HG03565 (cell line): ENCODE data around the gene FGGY.

Experiments
- ATAC-seq: cut with Tn5 transposase; IDR thresholded peaks from one replicate; pipeline ENCODE4 v1.9.1; 2021; ENCODE audit warnings: mild to moderate bottlenecking, moderate library complexity; ENCODE audit not compliant: unreplicated experiment

The FGGY gene

GRCh38 chr1:59670662-59671061 lies 373.8 kb downstream of the FGGY start:
- ATAC-seq = no peak

DNA sequence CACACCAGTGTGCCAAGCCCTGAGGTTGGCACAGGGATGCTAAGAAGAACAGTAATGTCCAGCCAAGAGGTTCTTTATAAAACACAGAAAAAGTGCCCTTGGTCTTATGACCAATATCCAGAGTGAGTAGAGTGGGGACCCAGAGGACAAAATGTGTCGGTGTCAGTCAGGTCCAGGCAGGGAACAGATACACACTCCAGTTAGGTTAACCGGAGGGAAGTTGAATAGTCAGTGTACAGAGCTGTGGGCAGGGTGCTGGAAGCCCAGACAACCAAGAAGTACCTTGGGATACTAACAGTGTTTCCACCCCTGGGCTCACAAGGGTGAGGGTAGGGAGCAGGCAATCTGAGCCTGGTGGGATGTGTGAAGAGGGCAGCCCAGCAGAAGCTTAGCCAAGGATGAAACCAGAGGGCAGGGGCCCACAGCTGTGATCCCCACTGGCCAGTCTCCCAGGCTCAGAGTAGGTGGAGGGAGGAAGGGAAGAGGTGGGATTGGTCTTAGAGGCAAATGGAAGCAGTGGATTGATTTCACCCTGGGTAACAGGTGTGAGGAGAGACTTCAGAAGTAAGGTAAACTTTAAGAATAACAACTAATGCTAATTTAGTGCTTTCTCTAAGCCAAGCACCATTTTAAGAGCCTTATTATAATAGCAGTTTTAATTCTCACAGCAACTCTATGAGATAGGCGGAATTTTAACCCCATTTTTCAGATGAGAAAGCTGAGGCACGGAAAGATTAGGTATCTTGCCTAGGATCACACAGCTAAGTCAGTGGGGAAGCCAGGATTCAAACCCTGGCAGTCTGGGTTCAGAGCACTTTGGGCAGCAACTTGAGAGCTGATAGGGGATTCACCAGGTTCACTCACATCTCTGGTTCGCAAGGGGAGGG lies 374.4 kb downstream of the FGGY start:
- no peak for ATAC-seq

DNA sequence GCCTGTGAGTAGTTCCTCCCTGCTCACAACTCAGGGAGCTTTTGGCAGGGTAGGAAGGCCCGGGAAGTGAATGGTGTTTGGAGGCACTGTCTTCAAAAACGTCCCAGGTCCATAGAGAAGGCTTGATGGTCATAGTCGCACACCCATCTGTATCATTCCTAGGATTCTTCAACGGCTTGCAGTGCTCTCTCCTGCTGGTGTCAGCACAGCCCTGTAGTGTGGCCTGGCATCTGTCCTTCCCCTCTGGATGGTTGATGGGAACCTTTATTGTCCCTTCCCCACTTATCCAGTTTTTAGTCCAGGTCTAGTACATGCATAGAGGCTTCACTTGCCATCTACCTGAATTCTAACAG lies 375.0 kb downstream of the FGGY start:
- ATAC-seq = no peak

DNA sequence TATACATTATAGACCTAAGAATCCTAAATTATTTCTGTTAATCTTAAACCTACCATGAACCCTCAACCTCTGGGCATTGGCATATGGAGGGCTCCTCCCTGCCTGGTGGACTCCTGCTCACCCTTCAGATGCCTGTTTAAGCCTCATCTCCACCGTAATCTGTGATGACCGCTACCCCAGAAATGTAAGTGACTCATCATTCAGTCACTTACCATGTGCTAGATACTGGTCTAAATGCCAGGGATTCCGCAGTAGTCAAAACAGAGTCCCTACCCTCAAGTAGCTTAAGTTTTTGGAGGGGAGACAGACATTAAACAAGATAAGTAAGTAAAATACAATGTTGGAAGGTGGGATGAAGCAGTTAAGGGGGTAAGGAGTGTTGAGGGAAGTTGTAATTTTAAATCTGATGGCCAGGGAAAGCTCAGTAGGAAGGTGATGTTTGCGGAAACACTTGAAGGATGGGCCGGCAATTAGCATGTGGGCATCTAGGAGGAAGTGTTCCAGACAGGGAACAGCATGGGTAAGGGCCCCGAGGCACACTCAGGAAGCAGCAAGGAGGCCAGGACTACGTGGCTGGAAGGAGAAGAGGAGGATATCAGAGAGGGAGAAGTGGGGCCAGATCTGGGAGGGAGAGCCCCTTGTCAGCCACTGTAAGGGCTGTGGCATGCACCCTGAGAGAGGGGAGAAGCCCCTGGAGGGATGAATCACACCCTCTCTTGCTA lies 376.1 kb downstream of the FGGY start:
- no peak for ATAC-seq

DNA sequence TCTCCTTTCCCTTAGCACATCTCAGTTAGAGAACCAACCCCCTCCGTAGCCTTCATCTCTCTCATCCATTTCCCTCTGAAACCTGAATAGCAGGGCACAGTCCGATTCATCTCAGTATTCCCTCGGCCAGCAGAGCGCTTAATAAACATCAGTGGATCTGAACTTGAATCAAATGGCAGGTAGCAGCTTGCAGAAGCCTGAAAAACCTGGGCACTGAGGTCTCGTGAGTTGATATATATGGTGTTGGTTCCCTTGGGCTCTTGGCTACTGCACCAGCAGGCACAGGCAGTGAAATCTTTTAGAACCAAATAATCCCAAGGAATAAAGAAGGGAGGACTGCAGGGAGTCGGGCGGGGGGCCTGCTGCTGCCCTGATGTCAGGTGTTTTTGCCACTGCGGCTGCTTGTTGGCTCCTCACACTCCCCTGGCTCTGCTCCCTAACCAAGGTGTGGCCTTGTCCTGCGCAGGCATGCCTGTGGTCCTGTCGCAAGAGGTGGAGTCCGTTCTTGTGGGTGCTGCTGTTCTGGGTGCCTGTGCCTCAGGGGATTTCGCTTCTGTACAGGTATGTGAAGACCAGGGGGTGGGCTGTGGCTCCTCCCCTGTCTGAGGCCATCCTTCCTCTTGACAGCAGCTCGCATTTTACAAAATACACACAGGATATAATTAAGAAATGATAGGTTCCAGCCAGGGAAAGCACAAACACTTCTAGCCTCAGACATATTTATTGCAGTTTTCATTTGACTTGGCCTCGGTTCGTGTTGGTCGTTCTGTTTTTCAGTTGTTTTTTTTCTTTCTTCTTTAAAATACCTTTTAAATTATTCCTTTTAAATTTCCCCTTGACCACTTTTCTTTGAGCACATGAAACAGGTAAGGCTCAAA lies 376.9 kb downstream of the FGGY start:
- ATAC-seq = no peak

DNA sequence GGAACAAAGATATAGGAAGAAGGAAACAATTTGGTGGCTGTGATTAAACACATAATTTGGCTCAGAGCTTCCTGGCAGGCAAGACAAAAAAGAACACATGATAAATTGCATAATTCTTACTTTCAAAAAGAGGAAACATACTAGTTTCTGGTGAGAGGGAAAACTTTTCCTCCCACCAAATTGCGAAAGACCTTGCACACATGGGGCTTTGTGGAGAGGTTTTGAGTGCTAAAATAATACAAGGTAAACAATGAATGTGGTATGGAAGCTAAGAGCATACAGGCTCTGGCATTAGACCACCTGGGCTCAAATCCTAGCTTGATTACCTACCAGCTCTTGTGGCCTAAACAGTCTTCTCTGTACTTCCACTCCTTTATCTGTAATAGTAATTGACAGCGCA lies 377.7 kb downstream of the FGGY start:
- no peak for ATAC-seq

DNA sequence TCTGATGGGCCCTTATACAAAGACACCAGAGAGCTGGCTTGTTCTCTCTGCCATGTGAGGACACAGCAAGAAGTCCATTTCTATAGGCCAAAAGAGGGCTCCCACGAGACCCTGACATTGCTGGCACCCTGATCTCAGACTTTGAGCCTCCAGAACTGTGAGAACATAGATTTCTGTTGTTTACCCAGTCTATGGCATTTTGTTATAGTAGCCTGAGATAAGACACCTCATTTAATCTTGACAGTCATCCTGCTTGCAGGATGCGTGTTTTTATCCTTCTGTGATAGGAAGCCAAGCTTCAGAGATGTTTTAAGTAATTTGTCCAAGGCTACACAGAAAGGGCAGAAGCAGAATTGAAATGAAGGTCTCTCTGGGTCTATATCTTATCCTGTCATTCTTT lies 379.0 kb downstream of the FGGY start:
- no peak for ATAC-seq

DNA sequence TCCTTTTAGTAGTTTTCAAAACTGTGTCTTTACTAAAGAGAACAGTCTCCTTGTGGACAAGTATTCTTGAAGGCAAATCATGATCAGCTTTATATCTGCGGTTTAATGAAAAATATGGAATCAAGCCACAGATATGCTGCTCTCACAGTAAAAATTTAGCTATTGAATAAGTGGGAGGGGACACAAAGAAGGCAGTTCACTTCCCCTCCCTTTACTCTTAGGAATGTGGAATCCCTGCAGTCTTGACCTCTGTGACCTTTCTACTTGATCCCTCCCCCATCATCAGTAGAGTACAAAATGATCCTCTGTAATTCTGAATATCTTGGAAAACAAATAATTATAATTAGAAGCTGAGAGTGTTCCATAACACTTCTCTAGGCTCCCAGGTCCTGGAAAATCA lies 381.1 kb downstream of the FGGY start:
- ATAC-seq = no peak

- ATAC-seq = no peak
Observed at GRCh38 chr1:59678493-59679228, 381.8 kb downstream of the FGGY start.

- no peak for ATAC-seq
Observed at GRCh38 chr1:59680044-59680443, 383.1 kb downstream of the FGGY start.

DNA sequence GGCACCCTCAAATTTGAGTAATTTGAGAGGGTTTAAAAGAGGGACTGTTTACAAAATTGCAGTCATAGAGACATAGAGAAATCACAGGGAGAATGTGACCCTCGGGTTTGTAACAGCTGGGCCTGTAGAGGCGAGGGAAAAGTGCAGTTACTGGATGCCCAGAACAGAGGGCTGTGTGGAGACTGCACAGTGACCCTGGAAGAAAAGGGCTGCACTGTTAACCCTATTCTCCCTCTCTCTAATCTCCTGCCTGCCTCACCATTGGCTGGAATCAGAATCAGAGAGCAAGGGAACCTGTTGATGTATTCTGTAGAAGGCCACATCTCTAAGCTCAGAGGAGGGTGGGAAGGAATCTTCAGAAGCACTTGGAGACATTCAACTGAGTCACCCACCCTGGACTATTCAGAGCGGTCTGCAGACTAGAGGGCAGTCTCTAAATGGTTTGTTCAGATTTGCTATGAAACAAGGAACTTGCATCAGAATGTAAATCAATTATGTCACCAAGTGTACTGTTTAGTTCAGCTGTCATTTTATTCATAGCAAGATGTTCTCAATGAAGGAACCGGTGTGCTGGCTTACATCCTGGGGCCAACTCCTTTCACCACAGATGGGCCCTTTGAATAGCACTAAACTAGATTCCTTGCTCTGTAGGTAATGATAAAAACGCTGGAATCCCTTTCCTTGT lies 385.6 kb downstream of the FGGY start:
- ATAC-seq = no peak

DNA sequence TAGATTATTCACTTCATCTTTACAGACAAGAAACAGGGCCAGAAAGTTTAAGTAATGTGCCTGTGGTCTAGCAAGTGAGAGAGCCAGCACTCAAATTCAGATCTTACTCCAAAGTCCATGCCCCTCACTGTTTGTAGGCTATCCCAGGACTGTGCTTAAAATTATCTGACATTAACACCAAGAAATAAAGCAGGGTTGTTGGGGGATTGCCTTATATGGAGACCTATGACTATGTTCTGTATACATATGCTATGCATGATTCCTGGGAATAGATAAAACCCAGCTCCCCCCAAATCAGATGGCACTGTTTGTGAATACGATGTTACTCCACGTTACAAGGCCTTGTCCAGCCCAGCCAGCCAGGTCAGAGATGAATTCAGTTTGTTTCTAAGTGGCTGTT lies 386.3 kb downstream of the FGGY start:
- ATAC-seq = no peak

- ATAC-seq = no peak
Observed at GRCh38 chr1:59684698-59685097, 387.8 kb downstream of the FGGY start.

DNA sequence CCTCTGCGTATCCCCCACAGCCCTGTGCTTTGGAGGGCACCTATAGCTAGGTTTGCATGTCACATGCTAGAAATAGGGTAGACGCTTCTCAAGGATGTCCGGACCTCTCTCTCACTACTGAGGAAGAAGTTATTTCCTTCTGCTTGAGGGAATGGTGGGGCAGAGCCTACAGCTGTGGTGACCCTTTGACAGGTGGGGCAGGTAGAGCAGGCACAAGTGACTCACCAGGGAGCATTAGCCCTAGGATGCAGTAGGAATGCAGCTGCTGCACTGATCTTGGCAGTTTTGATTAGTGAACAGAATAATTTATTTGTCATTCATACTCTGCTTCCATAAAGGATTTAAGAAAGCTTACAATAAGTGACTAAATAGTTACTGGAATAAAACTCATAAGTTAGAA lies 388.2 kb downstream of the FGGY start:
- no peak for ATAC-seq

DNA sequence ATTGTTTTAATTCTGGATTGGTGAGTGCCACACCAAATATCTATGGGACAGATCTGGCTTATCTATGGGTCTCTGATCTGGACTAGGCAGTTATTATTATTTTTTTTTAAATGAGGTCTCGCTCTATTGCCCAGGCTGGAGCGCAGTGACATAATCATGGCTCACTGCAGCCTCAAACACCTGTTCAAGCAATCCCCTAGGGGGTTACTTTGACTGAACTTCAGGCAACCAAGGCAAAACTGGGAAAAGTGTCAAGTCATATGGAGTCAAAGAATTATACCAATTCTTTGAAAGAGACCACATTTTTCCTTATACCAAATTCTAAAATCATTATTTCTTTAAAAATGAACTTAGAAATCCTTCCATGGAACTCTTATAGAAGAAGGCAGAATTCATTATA lies 388.8 kb downstream of the FGGY start:
- no peak for ATAC-seq

- ATAC-seq = no peak
Observed at GRCh38 chr1:59686170-59686569, 389.3 kb downstream of the FGGY start.

DNA sequence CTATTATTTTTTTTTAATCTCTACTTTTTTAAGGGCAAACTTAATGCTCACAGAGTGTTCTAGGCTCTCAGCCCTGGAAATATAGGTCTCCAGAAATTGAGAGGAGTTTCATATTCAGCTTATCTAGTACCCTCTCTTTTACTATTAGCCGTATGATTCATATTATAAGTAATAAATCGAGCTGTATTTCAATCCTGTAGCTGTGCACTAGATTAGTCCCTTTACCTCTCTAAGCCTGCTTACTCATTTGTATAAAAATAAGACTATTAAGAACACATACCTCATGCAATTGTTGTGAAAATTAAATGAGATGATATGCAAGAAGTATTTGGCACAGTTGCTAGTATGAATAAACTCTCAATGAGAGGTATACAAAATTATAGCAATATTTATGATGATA lies 389.7 kb downstream of the FGGY start:
- ATAC-seq = no peak

- ATAC-seq = no peak
Observed at GRCh38 chr1:59687081-59687480, 390.2 kb downstream of the FGGY start.

DNA sequence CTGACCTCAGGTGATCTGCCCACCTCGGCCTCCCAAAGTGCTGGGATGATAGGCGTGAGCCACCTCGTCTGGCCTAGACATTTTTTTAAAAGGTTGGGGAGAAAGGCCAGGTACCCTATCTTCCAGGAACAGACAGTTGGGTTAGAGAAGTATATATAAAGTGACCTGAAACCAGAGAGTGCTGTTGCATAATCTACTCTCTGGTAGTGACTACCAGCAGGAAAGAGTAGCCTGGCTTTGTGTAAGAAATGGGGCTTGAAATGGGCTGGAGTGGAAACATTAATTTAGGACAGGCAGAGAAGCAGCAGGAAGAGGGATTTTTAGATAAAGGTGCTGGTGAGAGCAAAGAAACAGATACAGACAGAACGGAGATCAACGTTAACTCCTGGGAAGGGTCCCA lies 392.1 kb downstream of the FGGY start:
- no peak for ATAC-seq

GRCh38 chr1:59689730-59690129 lies 392.8 kb downstream of the FGGY start:
- no peak for ATAC-seq
